ENCODE measurements around the gene RNGTT. TPM values are rescaled to one million over a fixed set of nuclear protein-coding genes. Genes with fewer than 3 reads are reported as not detected.

The RNGTT gene
- total and polyA plus RNA-seq, 7 donors, result 3.0 to 14.7 (median 10.0) TPM

DNA sequence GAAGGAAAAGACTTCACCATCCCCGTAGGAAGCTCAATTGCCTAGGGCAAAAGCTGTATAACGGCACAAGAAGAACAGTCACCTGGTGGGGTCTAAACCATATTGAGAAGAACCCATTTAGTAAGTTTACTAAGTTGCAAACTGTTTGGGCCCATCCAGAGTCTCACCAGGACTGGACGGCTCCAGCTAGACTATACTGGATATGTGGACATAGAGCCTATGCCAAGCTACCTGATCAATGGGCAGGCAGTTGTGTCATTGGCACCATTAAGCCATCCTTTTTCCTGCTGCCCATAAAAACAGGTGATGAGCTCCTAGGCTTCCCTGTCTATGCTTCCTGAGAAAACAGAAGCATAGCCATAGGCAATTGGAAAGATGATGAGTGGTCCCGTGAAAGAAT, 293.9 kb downstream of the RNGTT start:
- no peaks in the 10 kb centered on the region for H3K27me3 ChIP-seq
- H3K36me3 ChIP-seq, result no peaks in the 10 kb centered on the region
- intact Hi-C loops (cut with DNase I), result no loop called here
- H3K9me3 ChIP-seq, result peaks cover 0 to 26% (median 5%) of the 10 kb centered on the region in 4 donors
- WGBS, 2 donors, result 98 to 99% methylated on average over 4 of the region's 4 CpGs
- no peaks in the 10 kb centered on the region for H3K4me1 ChIP-seq
- H3K4me3 ChIP-seq, result no peak overlapping the region
- no peak for DNase-seq
- TF ChIP-seq POLR2AphosphoS5 (IDR thresholded peaks at IDR 0.05) (no peak), POLR2A (IDR thresholded peaks at IDR 0.05) (no peak), EP300 (IDR thresholded peaks at IDR 0.05) (no peak)
- TF ChIP-seq, protein P1, sequence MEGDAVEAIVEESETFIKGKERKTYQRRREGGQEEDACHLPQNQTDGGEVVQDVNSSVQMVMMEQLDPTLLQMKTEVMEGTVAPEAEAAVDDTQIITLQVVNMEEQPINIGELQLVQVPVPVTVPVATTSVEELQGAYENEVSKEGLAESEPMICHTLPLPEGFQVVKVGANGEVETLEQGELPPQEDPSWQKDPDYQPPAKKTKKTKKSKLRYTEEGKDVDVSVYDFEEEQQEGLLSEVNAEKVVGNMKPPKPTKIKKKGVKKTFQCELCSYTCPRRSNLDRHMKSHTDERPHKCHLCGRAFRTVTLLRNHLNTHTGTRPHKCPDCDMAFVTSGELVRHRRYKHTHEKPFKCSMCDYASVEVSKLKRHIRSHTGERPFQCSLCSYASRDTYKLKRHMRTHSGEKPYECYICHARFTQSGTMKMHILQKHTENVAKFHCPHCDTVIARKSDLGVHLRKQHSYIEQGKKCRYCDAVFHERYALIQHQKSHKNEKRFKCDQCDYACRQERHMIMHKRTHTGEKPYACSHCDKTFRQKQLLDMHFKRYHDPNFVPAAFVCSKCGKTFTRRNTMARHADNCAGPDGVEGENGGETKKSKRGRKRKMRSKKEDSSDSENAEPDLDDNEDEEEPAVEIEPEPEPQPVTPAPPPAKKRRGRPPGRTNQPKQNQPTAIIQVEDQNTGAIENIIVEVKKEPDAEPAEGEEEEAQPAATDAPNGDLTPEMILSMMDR (IDR thresholded peaks at IDR 0.05), result no peak
- H3K27ac ChIP-seq, result no peak overlapping the region

DNA sequence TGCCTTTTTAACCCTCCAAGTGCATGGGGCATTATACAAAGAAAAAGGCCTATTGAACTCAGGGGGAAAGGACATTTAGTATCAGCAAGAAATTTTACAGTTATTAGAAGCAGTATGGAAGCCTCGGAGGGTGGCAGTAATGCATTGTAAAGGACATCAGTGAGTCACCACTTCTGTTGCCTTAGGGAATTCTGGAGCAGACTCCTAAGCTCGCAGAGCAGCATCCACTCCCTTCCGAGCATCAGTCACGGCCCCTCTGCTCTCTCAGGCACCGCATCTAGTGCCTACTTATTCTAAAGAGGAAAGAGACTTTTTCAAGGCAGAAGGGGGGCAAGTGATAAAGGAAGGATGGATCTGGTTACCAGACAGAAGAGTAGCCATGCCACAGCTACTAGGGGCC, 296.5 kb downstream of the RNGTT start:
- intact Hi-C loops (cut with DNase I), result no loop called here
- Histone ChIP-seq H3K27me3 (no peaks in the 10 kb centered on the region), H3K27ac (no peak overlapping the region), H3K9me3 (peaks cover 0 to 36% (median 6%) of the 10 kb centered on the region in 4 donors), H3K4me1 (no peaks in the 10 kb centered on the region), H3K4me3 (no peak overlapping the region), H3K36me3 (no peaks in the 10 kb centered on the region)
- 97 to 98% methylated on average over 5 of the region's 5 CpGs for WGBS, 2 donors
- DNase-seq, result no peak
- TF ChIP-seq, protein P1 (IDR thresholded peaks at IDR 0.05), result no peak
- TF ChIP-seq POLR2AphosphoS5 (IDR thresholded peaks at IDR 0.05), result no peak
- no peak for TF ChIP-seq POLR2A (IDR thresholded peaks at IDR 0.05)
- no peak for TF ChIP-seq EP300 (IDR thresholded peaks at IDR 0.05)

DNA sequence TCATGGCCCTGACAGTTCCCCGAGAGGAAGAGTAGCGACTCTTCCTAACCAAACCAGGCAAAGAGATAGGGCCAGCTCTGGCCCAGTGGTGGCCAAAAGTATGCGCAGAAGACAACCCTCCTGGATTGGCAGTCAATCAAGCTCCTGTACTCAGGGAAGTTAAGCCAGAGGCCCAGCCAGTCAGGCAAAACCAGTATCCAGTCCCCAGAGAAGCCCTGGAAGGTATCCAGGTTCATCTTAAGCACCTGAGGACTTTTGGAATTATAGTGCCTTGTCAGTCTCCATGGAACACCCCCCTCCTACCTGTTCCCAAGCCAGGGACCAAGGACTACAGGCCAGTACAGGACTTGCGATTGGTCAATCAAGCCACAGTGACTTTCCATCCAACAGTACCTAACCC, 298.3 kb downstream of the RNGTT start:
- 98% methylated on average over 4 of the region's 4 CpGs for WGBS, 2 donors
- TF ChIP-seq POLR2AphosphoS5 (IDR thresholded peaks at IDR 0.05) (no peak), EP300 (IDR thresholded peaks at IDR 0.05) (no peak), POLR2A (IDR thresholded peaks at IDR 0.05) (no peak)
- TF ChIP-seq, protein P1 (IDR thresholded peaks at IDR 0.05), result no peak
- no peaks in the 10 kb centered on the region for H3K36me3 ChIP-seq

DNA sequence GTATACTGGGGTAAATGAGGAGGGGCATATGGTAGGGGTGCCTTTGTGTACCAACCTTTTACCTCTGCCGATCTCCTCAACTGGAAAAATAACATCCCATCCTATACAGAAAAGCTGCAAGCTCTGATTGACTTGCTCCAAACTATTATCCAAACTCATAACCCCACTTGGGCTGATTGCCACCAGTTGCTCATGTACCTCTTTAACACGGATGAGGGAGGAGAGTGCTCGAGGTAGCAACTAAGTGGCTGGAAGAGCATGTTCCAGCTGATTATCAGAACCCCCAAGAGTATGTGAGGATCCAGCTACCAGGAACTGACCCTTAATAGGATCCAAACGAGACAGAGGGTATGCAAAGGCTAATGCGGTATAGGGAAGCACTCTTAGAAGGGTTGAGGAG, 299.6 kb downstream of the RNGTT start:
- no peaks in the 10 kb centered on the region for H3K4me1 ChIP-seq
- H3K36me3 ChIP-seq, result no peaks in the 10 kb centered on the region
- DNase-seq, result no peak
- H3K9me3 ChIP-seq, result peaks cover 0 to 9% (median 4%) of the 10 kb centered on the region in 4 donors
- intact Hi-C loops (cut with DNase I), result no loop called here
- H3K4me3 ChIP-seq, result no peak overlapping the region
- 97% methylated on average over 5 of the region's 5 CpGs for WGBS, 2 donors
- no peaks in the 10 kb centered on the region for H3K27me3 ChIP-seq
- no peak overlapping the region for H3K27ac ChIP-seq
- no peak for TF ChIP-seq EP300 (IDR thresholded peaks at IDR 0.05)
- TF ChIP-seq POLR2AphosphoS5 (IDR thresholded peaks at IDR 0.05), result no peak

More for the DNA sequence above, 298.3 kb downstream of the RNGTT start:
- Histone ChIP-seq H3K27ac (no peak overlapping the region), H3K4me1 (no peaks in the 10 kb centered on the region), H3K9me3 (peaks cover 0 to 22% (median 2%) of the 10 kb centered on the region in 4 donors), H3K4me3 (no peak overlapping the region), H3K27me3 (no peaks in the 10 kb centered on the region)
- intact Hi-C loops (cut with DNase I), result no loop called here
- DNase-seq, result no peak

DNA sequence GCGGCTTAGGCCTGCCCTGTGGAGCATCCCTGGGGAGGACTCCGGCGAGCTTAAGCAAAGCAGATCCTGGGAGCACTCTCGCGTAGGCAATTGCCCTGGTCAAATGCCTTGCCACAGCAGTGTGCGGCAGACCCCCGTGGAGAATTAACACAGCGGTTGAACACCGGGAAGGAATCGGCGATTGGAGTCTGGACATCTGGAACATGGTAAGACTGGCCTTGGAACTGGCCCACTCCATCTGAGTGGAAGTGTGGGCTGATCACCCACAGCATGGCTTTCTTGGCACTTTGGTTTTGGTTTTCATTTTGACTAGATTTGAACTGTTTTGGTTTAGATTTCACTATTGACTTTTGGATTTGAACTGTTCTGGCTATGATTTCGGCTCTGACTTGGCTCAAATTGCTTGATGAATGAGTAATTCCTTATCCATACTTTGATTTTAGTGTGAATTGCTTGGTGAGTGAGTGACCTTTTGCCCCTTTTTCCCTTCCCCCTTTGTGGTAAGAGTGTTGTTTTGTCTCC, 300.7 kb downstream of the RNGTT start:
- Histone ChIP-seq H3K9me3 (peaks cover 0 to 9% (median 4%) of the 10 kb centered on the region in 4 donors), H3K4me1 (no peaks in the 10 kb centered on the region), H3K27ac (no peak overlapping the region), H3K4me3 (no peak overlapping the region), H3K36me3 (no peaks in the 10 kb centered on the region), H3K27me3 (no peaks in the 10 kb centered on the region)
- 96 to 97% methylated on average over 12 of the region's 12 CpGs for WGBS, 2 donors
- intact Hi-C loops (cut with DNase I), result no loop called here
- TF ChIP-seq, protein P1 (IDR thresholded peaks at IDR 0.05), result no peak
- TF ChIP-seq POLR2A (IDR thresholded peaks at IDR 0.05) (no peak), EP300 (IDR thresholded peaks at IDR 0.05) (no peak), POLR2AphosphoS5 (IDR thresholded peaks at IDR 0.05) (no peak)
- DNase-seq, result no peak
